Upper lobe of right lung (tissue), 1 donor: Measurements from ENCODE around the gene U2AF2. TPM values are rescaled to one million over a fixed set of nuclear protein-coding genes. Genes with fewer than 3 reads are reported as not detected.

Source experiments
- ATAC-seq: fragments of 200-7000 bp; cut with Tn5 transposase; one replicate; pipeline ENCODE4 v1.9.1; 2020; ENCODE audit warnings: mild to moderate bottlenecking, moderate library complexity
- DNase-seq: peaks from one replicate; pipeline ENCODE4 v3.0.0-alpha.2; 2020
- H3K27ac ChIP-seq: fragments of 200-600 bp; one replicate; pipeline ENCODE4 v1.8.0; 2022
- H3K27me3 ChIP-seq: fragments of 200-600 bp; one replicate; pipeline ENCODE4 v1.8.0; 2022; ENCODE audit warnings: mild to moderate bottlenecking
- H3K36me3 ChIP-seq: fragments of 200-600 bp; one replicate; pipeline ENCODE4 v1.8.0; 2022
- H3K4me1 ChIP-seq: fragments of 200-600 bp; one replicate; pipeline ENCODE4 v1.8.0; 2022
- H3K4me3 ChIP-seq: fragments of 200-600 bp; one replicate; pipeline ENCODE4 v1.8.0; 2022; ENCODE audit warnings: mild to moderate bottlenecking
- H3K9me3 ChIP-seq: fragments of 200-600 bp; one replicate; pipeline ENCODE4 v1.8.0; 2022
- CTCF ChIP-seq: fragments of 200-600 bp; IDR thresholded peaks from one replicate; pipeline ENCODE4 v1.8.0; 2022; ENCODE audit warnings: antibody characterized with exemption
- intact Hi-C: fragments of 100-400 bp; cut with DNase I; formaldehyde crosslinking; loops from one replicate; pipeline ENCODE4 v1.11.0; 2022
- total RNA-seq: library from RNA; stranded (reverse); fragmentation: NEBNext Ultra II Directional; extraction: Animal tissue kit (Norgen Biotek cat#: 25700); gene quantifications from one replicate; pipeline ENCODE4 v1.2.1, GENCODE V29; 2021
- donor health status: DM: no; HTN: yes; CAD: no; lungs with severe emphysema.

U2AF2 gene
- total RNA-seq, 1 donor from 2014 or later: 142 TPM

DNA sequence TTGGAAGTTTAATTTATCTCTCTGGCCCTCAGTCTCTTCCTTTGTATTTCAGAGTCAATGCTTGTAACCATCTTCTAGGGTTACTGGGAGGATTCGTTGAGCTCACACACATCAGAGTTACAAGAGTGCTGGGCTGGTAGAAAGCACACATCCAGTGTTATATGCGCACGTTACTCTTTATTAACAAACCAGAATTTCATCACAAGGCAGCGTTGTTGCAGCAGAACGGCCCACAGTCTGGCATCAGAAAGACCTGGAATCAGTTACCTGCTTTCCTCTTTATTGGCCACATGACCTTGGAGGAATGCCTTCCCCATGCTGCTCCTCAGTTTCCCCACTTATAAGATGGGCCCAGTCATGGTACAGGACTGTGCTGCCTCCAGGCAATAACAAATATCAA is 45.5 kb upstream of the U2AF2 start:
- ATAC-seq (no peak), DNase-seq (no peak)
- Histone ChIP-seq H3K27me3 (no peaks in the 10 kb centered on the region), H3K4me1 (peaks cover 29% of the 10 kb centered on the region), H3K27ac (no peak overlapping the region), H3K9me3 (no peaks in the 10 kb centered on the region), H3K4me3 (no peak overlapping the region), H3K36me3 (peaks cover 14% of the 10 kb centered on the region)
- intact Hi-C loops: no loop called here
- no peak for TF ChIP-seq CTCF

GRCh38 chr19:55611300-55611982 is 43.4 kb upstream of the U2AF2 start:
- Histone ChIP-seq H3K27ac (no peak overlapping the region), H3K27me3 (no peaks in the 10 kb centered on the region), H3K36me3 (peaks cover 27% of the 10 kb centered on the region), H3K4me1 (peaks cover 20% of the 10 kb centered on the region), H3K4me3 (no peak overlapping the region), H3K9me3 (no peaks in the 10 kb centered on the region)
- DNase-seq: no peak
- intact Hi-C loops: no loop called here
- no peak for TF ChIP-seq CTCF
- no peak for ATAC-seq

- Histone ChIP-seq H3K27ac (no peak overlapping the region), H3K4me1 (peaks cover 14% of the 10 kb centered on the region), H3K4me3 (no peak overlapping the region), H3K9me3 (no peaks in the 10 kb centered on the region), H3K27me3 (no peaks in the 10 kb centered on the region), H3K36me3 (peaks cover 31% of the 10 kb centered on the region)
- no peak for DNase-seq
- no peak for ATAC-seq
- TF ChIP-seq CTCF: no peak
- intact Hi-C loops: no loop called here
These were observed 42.7 kb upstream of the U2AF2 start for GRCh38 chr19:55611983-55612645.

- intact Hi-C loops: no loop called here
- no peak for TF ChIP-seq CTCF
- DNase-seq (no peak), ATAC-seq (no peak)
- Histone ChIP-seq H3K4me3 (no peak overlapping the region), H3K27ac (no peak overlapping the region), H3K4me1 (peaks cover 9% of the 10 kb centered on the region), H3K27me3 (no peaks in the 10 kb centered on the region), H3K36me3 (peaks cover 39% of the 10 kb centered on the region), H3K9me3 (no peaks in the 10 kb centered on the region)
These were observed 41.4 kb upstream of the U2AF2 start for GRCh38 chr19:55613396-55613795.

- H3K36me3 ChIP-seq: peaks cover 37% of the 10 kb centered on the region
- no peak for TF ChIP-seq CTCF
- no peaks in the 10 kb centered on the region for H3K9me3 ChIP-seq
- intact Hi-C loops: no loop called here
- peaks cover 15% of the 10 kb centered on the region for H3K4me1 ChIP-seq
- no peaks in the 10 kb centered on the region for H3K27me3 ChIP-seq
- no peak overlapping the region for H3K4me3 ChIP-seq
- no peak for DNase-seq
- no peak for ATAC-seq
- no peak overlapping the region for H3K27ac ChIP-seq
These were observed 40.7 kb upstream of the U2AF2 start for GRCh38 chr19:55613930-55614710.
